ENCODE results near the gene GH1. TPM values are rescaled to one million over a fixed set of nuclear protein-coding genes. Genes with fewer than 3 reads are reported as not detected.
"Not testable (repeated sequence)": the region's sequence is repeated elsewhere in the genome, so short reads cannot be mapped to it uniquely, and the experiment has no call there.

The GH1 gene
- total RNA-seq, result not detected in 2 replicates
- long read RNA-seq, result 0 reads

- not testable (repeated sequence) for H3K27ac Mint-ChIP-seq; H3K4me1 Mint-ChIP-seq (ENCODE audit: low read depth); H3K4me3 Mint-ChIP-seq (ENCODE audit: low read depth); H3K36me3 Mint-ChIP-seq (ENCODE audit: insufficient read depth); DNase-seq (ENCODE audit: low spot score, unreplicated experiment); H3K9me3 Mint-ChIP-seq (ENCODE audit: low read depth)
- H3K27me3 Mint-ChIP-seq, result peaks cover 38% of the 10 kb centered on the region
Observed at GRCh38 chr17:63918789-63919305, at the start of gene GH1. GH1 (minus strand) TSS chr17:63918839; CDS start chr17:63918776, 63 bp downstream.

- H3K27me3 Mint-ChIP-seq, result peaks cover 33% of the 10 kb centered on the region
- TF ChIP-seq CTCF (IDR thresholded peaks at IDR 0.05; ENCODE audit: unreplicated experiment), result no peak
- DNase-seq (ENCODE audit: low spot score, unreplicated experiment), result no peak
- no peaks in the 10 kb centered on the region for H3K9me3 Mint-ChIP-seq (ENCODE audit: low read depth)
- no peak overlapping the region for H3K27ac Mint-ChIP-seq
- H3K4me3 Mint-ChIP-seq (ENCODE audit: low read depth), result no peak overlapping the region
- no peaks in the 10 kb centered on the region for H3K4me1 Mint-ChIP-seq (ENCODE audit: low read depth)
- no peaks in the 10 kb centered on the region for H3K36me3 Mint-ChIP-seq (ENCODE audit: insufficient read depth)
Observed at GRCh38 chr17:63967953-63968352, 49.3 kb upstream of the GH1 start.

- Mint-ChIP-seq H3K4me1 (ENCODE audit: low read depth) (peaks cover 2% of the 10 kb centered on the region), H3K9me3 (ENCODE audit: low read depth) (no peaks in the 10 kb centered on the region), H3K4me3 (ENCODE audit: low read depth) (no peak overlapping the region), H3K27ac (no peak overlapping the region), H3K36me3 (ENCODE audit: insufficient read depth) (no peaks in the 10 kb centered on the region), H3K27me3 (peaks cover 39% of the 10 kb centered on the region)
- no peak for TF ChIP-seq CTCF (IDR thresholded peaks at IDR 0.05; ENCODE audit: unreplicated experiment)
- no peak for DNase-seq (ENCODE audit: low spot score, unreplicated experiment)
Observed at GRCh38 chr17:63966646-63967264, 48.1 kb upstream of the GH1 start.

GRCh38 chr17:63963123-63963522, 44.5 kb upstream of the GH1 start:
- H3K9me3 Mint-ChIP-seq (ENCODE audit: low read depth), result no peaks in the 10 kb centered on the region
- H3K27ac Mint-ChIP-seq, result no peak overlapping the region
- peaks cover 45% of the 10 kb centered on the region for H3K27me3 Mint-ChIP-seq
- no peaks in the 10 kb centered on the region for H3K36me3 Mint-ChIP-seq (ENCODE audit: insufficient read depth)
- peaks cover 3% of the 10 kb centered on the region for H3K4me1 Mint-ChIP-seq (ENCODE audit: low read depth)
- H3K4me3 Mint-ChIP-seq (ENCODE audit: low read depth), result no peak overlapping the region
- DNase-seq (ENCODE audit: low spot score, unreplicated experiment), result no peak
- TF ChIP-seq CTCF (IDR thresholded peaks at IDR 0.05; ENCODE audit: unreplicated experiment), result no peak

- no peak for DNase-seq (ENCODE audit: low spot score, unreplicated experiment)
- TF ChIP-seq CTCF (IDR thresholded peaks at IDR 0.05; ENCODE audit: unreplicated experiment), result no peak
- H3K4me1 Mint-ChIP-seq (ENCODE audit: low read depth), result peaks cover 3% of the 10 kb centered on the region
- H3K27ac Mint-ChIP-seq, result peak overlapping the region; percentile 21
- no peak overlapping the region for H3K4me3 Mint-ChIP-seq (ENCODE audit: low read depth)
- peaks cover 43% of the 10 kb centered on the region for H3K27me3 Mint-ChIP-seq
- no peaks in the 10 kb centered on the region for H3K36me3 Mint-ChIP-seq (ENCODE audit: insufficient read depth)
- H3K9me3 Mint-ChIP-seq (ENCODE audit: low read depth), result no peaks in the 10 kb centered on the region
Observed at GRCh38 chr17:63962298-63962744, 43.7 kb upstream of the GH1 start.
